ENCODE measurements around the gene UBE2U.

DNA sequence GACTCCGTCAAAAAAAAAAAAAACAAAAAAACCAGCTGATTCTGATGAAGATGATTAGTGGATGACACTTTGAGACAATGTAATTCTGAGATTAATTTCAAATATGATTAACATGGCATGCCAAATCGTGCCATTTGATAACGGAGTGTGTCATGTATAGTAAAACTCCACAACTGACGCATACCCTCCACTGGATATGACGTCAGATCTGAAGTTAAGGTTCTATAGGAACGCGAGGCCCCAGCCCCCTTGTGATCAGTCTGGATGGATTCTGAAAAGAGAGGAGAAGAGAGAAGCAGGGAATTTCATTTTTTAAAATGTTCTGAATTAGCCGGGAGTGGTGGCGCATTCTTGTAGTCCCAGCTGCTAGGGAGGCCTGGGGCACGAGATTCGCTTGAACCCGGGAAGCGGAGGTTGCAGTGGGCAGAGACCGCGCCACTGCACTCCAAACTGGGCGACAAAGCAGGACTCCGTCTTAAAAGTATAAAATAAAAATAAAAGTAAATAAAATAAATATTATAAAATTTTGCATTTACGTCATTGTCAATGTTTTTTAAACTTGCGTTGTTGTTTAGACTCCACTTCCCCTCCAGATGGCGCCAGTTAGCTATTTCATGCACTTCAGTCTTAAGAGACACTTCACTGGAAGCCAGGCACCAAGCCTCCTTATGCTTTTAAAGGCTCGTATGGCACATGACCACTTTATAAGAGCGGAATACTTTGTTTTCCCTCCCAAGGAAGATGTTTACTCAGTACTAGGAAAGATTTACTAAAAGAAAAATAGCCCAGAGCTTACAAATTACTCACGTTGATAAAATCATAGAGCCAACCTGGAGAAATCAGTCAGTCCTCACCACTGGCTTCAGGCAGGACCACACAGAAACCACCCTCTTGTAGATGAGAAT, 65.5 kb downstream of the UBE2U start:
- TF ChIP-seq EZH2phosphoT487 (conservative IDR thresholded peaks at IDR 0.05; ENCODE audit: low read length) = no peak
- TF ChIP-seq, protein P1, sequence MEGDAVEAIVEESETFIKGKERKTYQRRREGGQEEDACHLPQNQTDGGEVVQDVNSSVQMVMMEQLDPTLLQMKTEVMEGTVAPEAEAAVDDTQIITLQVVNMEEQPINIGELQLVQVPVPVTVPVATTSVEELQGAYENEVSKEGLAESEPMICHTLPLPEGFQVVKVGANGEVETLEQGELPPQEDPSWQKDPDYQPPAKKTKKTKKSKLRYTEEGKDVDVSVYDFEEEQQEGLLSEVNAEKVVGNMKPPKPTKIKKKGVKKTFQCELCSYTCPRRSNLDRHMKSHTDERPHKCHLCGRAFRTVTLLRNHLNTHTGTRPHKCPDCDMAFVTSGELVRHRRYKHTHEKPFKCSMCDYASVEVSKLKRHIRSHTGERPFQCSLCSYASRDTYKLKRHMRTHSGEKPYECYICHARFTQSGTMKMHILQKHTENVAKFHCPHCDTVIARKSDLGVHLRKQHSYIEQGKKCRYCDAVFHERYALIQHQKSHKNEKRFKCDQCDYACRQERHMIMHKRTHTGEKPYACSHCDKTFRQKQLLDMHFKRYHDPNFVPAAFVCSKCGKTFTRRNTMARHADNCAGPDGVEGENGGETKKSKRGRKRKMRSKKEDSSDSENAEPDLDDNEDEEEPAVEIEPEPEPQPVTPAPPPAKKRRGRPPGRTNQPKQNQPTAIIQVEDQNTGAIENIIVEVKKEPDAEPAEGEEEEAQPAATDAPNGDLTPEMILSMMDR (IDR thresholded peaks at IDR 0.05; ENCODE audit: insufficient read depth, low read length, poor library complexity, severe bottlenecking) = peak; percentile 24
